ENCODE data around the gene C1orf52. TPM values are rescaled to one million over a fixed set of nuclear protein-coding genes. Genes with fewer than 3 reads are reported as not detected.

C1orf52 gene
- total and polyA plus RNA-seq, 2 of the 13 experiments (the other 11 are each of a cell fraction or from before 2014, with no cell fraction given): 19.4 to 27.4 TPM

DNA sequence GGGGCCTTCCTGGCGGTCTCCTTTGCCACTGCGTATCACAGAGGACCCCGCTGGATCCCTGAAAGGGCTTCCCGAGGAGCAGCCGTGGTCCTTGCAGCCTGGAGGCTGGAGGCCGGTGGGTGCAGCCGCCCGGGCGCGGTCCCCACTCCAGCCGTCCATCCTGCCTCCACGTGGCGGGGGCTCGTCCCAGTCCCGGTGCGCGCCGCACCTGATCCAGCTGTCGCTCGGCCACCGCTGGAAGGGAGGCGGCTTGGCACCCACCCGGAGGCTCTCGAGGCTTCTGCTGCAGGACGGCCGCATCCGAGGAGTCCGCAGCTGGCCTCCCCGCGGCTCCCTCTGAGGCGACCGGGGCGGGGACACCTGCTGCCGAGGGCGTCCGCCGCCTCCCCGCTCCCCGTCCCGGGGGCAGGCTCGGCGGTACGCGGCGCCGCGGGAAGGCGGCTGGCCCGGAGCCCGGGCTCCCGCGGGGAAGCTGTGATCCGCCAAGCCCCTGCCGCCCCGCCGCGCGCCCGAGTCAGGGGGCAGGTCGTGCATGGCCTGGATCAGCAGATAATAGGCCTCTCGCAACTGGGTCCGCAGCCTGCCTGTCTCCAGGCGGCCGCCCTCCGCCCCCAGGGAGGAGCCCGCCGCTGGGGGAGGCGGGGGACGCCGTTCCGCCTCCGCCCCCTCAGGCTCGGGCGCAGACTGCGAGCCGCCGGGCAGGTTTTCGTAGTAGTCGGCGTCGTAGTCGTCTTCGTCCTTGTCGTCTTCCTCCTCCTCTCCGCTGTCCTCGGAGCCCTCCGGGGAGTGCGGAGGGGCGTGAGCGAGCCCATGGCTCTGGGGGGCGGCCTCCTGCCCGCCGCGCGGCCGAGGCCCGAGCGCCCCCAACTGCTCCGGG, 58.8 kb downstream of the C1orf52 start, which contains the start of gene SYDE2 (continued):
- no peak for TF ChIP-seq ZFP91 (CRISPR knock-in tag; IDR thresholded peaks at IDR 0.05; ENCODE audit: borderline replicate concordance)
- no peak for TF ChIP-seq CCDC6 (CRISPR knock-in tag; IDR thresholded peaks at IDR 0.05)
- no peak for TF ChIP-seq ZNF383 (CRISPR knock-in tag; IDR thresholded peaks at IDR 0.05; ENCODE audit: borderline replicate concordance)
- TF ChIP-seq RFXAP (CRISPR knock-in tag; IDR thresholded peaks at IDR 0.05; ENCODE audit: borderline replicate concordance): no peak; the same call in 1 of the 2 replicates
- TF ChIP-seq, protein P1, sequence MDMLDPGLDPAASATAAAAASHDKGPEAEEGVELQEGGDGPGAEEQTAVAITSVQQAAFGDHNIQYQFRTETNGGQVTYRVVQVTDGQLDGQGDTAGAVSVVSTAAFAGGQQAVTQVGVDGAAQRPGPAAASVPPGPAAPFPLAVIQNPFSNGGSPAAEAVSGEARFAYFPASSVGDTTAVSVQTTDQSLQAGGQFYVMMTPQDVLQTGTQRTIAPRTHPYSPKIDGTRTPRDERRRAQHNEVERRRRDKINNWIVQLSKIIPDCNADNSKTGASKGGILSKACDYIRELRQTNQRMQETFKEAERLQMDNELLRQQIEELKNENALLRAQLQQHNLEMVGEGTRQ (IDR thresholded peaks at IDR 0.05; ENCODE audit: low read depth, low read length): no peak
- TF ChIP-seq, protein P1 (CRISPR knock-in tag; IDR thresholded peaks at IDR 0.05; ENCODE audit: borderline replicate concordance): no peak
- TF ChIP-seq SNRNP70 (IDR thresholded peaks at IDR 0.05; ENCODE audit: low read depth, low read length): no peak
- no peak for TF ChIP-seq ZNF10 (CRISPR knock-in tag; IDR thresholded peaks at IDR 0.05; ENCODE audit: borderline replicate concordance, low read depth)
- TF ChIP-seq REL (CRISPR knock-in tag; conservative IDR thresholded peaks at IDR 0.05): no peak
- TF ChIP-seq ZNF292 (CRISPR knock-in tag; IDR thresholded peaks at IDR 0.05; ENCODE audit: borderline replicate concordance, low read depth): no peak
- no peak; the same call in 1 of the 2 replicates for TF ChIP-seq CBX5 (CRISPR knock-in tag; IDR thresholded peaks at IDR 0.05; ENCODE audit: borderline replicate concordance)
- TF ChIP-seq BHLHE40 (IDR thresholded peaks at IDR 0.05; ENCODE audit: low read length): no peak
- TF ChIP-seq CHD4 (IDR thresholded peaks at IDR 0.05; ENCODE audit: borderline replicate concordance, low read length): no peak
- TF ChIP-seq ZNF382 (CRISPR knock-in tag; IDR thresholded peaks at IDR 0.05; ENCODE audit: borderline replicate concordance): no peak
- TF ChIP-seq THYN1 (CRISPR knock-in tag; IDR thresholded peaks at IDR 0.05; ENCODE audit: borderline replicate concordance, low read depth): no peak
- no peak for TF ChIP-seq ZFP36L1 (CRISPR knock-in tag; IDR thresholded peaks at IDR 0.05)
- TF ChIP-seq NBN (conservative IDR thresholded peaks at IDR 0.05): no peak
- no peak for TF ChIP-seq GZF1 (CRISPR knock-in tag; IDR thresholded peaks at IDR 0.05)
- peak; percentile 63; the same call in 1 of the 2 replicates for TF ChIP-seq MXD4 (CRISPR knock-in tag; IDR thresholded peaks at IDR 0.05)
- TF ChIP-seq CREB1 (IDR thresholded peaks at IDR 0.05): no peak
- no peak for TF ChIP-seq CREB1 (CRISPR knock-in tag; IDR thresholded peaks at IDR 0.05)
- no peak for TF ChIP-seq ZFP37 (CRISPR knock-in tag; IDR thresholded peaks at IDR 0.05; ENCODE audit: borderline replicate concordance)
- peak; percentile 68 for TF ChIP-seq ZNF263 (CRISPR knock-in tag; IDR thresholded peaks at IDR 0.05)
- TF ChIP-seq BCLAF1 (IDR thresholded peaks at IDR 0.05): no peak

Data from HepG2 (cell line).